Measurements from ENCODE around the gene GNA15.

Gene GNA15

GRCh38 chr19:3186891-3187661 lies 51.2 kb downstream of the GNA15 start:
- no peak overlapping the region for H3K27ac ChIP-seq (ENCODE audit: low read length)
- H4K20me1 ChIP-seq (ENCODE audit: insufficient read depth, low read length) = peaks cover 7% of the 10 kb centered on the region; the same call in 1 of the 2 replicates
- H3K9me2 ChIP-seq (replicated peaks; ENCODE audit: insufficient read depth, low read length) = no peaks in the 10 kb centered on the region
- peaks cover 63% of the 10 kb centered on the region for H3K79me2 ChIP-seq (ENCODE audit: low read length)
- H3K36me3 ChIP-seq (replicated peaks; ENCODE audit: insufficient read depth, low read length) = no peaks in the 10 kb centered on the region
- H3K4me3 ChIP-seq (ENCODE audit: low read length) = peak overlapping the region; percentile 97
- no peaks in the 10 kb centered on the region for H3F3A ChIP-seq (ENCODE audit: insufficient read depth, low read length)
- no peak for TF ChIP-seq EZH2 (optimal IDR thresholded peaks at IDR 0.05; ENCODE audit: low read depth, low read length)
- no peak for TF ChIP-seq CTCF (IDR thresholded peaks at IDR 0.05; ENCODE audit: low read length)
- no peak for TF ChIP-seq EZH2phosphoT487 (IDR thresholded peaks at IDR 0.05; ENCODE audit: low read length)
- peaks cover 9% of the 10 kb centered on the region for H3K4me1 ChIP-seq (ENCODE audit: low read length)
- peaks cover under 1% of the 10 kb centered on the region; the same call in 1 of the 2 replicates for H3K27me3 ChIP-seq (replicated peaks; ENCODE audit: insufficient read depth, low read length)
- H2AFZ ChIP-seq (ENCODE audit: low read length) = no peak overlapping the region
- H3K9ac ChIP-seq (ENCODE audit: low read length) = peak overlapping the region; percentile 90
- H3K9me3 ChIP-seq (replicated peaks; ENCODE audit: insufficient read depth, low read length) = no peaks in the 10 kb centered on the region
- DNase-seq = no peak
- H3K4me2 ChIP-seq (ENCODE audit: low read depth, low read length) = peak overlapping the region; percentile 76

DNA sequence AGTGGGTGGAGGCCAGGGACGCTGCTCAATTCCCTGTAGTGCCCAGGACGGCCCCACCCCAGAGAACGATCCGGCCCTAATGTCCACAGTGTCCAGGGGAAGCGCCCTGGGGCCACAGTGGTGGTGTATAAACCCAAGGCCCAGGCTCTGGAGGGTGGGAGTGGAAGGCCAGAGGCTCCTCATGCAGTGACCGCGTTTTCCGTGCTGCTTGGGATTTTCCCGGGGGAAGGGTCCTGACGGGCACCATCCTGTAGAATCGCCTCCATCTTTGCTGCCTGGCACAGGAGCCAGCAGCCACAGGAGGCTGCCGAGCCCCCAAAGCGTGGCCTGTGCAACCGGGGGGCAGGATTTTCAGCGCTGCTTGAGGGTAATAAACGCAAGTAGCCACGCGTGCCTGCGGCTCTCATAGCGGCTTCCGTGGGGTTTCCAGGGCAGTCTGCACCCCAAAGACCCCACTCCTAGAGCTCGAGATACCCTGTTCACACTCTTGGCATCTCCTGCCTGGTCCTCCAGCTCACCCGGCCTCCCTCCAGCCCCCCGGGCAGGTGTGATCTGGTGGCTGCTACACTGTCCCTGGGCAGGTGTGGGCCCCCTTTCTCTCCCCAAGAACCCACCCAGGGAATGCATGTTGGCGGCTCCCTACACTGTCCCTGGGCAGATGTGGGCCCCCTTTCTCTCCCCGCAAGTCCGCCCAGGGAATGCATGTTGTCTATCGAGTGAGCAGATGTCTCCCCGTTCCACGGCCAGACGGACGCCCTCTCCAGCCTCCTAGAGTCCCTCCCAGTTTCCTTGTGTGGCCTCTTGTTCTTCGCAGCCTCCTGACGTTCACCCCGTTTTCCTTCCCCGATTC lies 52.1 kb downstream of the GNA15 start:
- Histone ChIP-seq H3K4me3 (ENCODE audit: low read length) (no peak overlapping the region), H4K20me1 (ENCODE audit: insufficient read depth, low read length) (peaks cover 7% of the 10 kb centered on the region; the same call in 1 of the 2 replicates), H3F3A (ENCODE audit: insufficient read depth, low read length) (no peaks in the 10 kb centered on the region), H3K27me3 (replicated peaks; ENCODE audit: insufficient read depth, low read length) (no peaks in the 10 kb centered on the region), H2AFZ (ENCODE audit: low read length) (no peak overlapping the region), H3K27ac (ENCODE audit: low read length) (no peak overlapping the region), H3K9ac (ENCODE audit: low read length) (no peak overlapping the region; the same call in 1 of the 2 replicates), H3K4me1 (ENCODE audit: low read length) (peaks cover 9% of the 10 kb centered on the region), H3K36me3 (replicated peaks; ENCODE audit: insufficient read depth, low read length) (no peaks in the 10 kb centered on the region), H3K9me2 (replicated peaks; ENCODE audit: insufficient read depth, low read length) (no peaks in the 10 kb centered on the region), H3K4me2 (ENCODE audit: low read depth, low read length) (peak overlapping the region; percentile 76; the same call in 1 of the 2 replicates), H3K9me3 (replicated peaks; ENCODE audit: insufficient read depth, low read length) (no peaks in the 10 kb centered on the region), H3K79me2 (ENCODE audit: low read length) (peaks cover 70% of the 10 kb centered on the region)
- TF ChIP-seq CTCF (IDR thresholded peaks at IDR 0.05; ENCODE audit: low read length) = no peak
- DNase-seq = no peak

DNA sequence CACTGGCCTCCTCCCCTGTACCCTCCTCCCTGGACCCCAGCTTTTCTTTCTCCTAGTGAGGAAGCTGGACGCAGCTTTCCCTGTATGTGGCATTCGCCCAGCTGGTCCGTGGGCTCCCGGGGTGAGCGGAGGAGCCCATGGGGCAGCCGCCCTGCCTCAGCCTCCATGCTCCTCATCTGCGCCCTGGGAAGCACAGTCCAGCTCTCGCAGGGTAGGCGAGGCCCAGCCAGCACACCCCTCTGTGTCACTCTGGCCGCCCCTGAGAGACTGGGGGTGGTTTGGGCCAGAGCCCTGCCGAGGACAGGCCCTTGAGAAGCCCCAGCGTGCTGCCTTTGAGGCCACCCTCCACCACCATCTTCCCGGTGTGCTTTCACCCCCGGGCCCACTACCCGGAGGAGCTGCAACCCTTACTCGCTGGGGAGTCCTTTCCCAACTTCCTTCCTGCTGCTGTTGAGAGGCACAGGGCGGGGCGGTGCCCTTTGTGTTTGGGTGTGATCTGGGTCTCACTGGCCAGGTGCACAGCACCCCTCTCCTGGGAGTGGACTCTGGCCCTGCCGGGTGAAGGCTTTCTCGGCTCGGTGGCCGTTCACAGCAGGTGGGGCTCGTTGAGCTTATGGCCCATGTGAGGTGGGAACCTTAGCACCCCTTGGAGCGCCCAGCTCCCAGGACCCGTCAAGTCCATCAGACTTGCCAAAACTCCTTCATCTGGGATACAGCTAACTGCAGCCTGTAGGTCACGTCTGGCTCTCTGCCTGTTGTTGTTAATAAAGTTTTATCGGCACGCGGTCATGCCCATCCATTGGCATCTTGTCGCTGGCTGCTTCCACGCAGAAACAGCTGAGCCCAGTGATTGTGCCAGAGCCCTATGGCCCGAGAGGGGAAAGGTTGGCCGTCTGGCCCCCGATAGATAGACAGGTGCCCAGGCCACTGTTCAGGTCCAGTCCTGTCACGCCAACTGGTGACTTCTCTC lies 53.1 kb downstream of the GNA15 start:
- H3K9me2 ChIP-seq (replicated peaks; ENCODE audit: insufficient read depth, low read length) = no peaks in the 10 kb centered on the region
- no peaks in the 10 kb centered on the region for H3K36me3 ChIP-seq (replicated peaks; ENCODE audit: insufficient read depth, low read length)
- no peak overlapping the region for H3K27ac ChIP-seq (ENCODE audit: low read length)
- H3K4me3 ChIP-seq (ENCODE audit: low read length) = no peak overlapping the region
- no peaks in the 10 kb centered on the region for H3F3A ChIP-seq (ENCODE audit: insufficient read depth, low read length)
- H4K20me1 ChIP-seq (ENCODE audit: insufficient read depth, low read length) = peaks cover 7% of the 10 kb centered on the region; the same call in 1 of the 2 replicates
- H2AFZ ChIP-seq (ENCODE audit: low read length) = no peak overlapping the region
- H3K4me1 ChIP-seq (ENCODE audit: low read length) = peaks cover 9% of the 10 kb centered on the region
- no peak for DNase-seq
- no peaks in the 10 kb centered on the region for H3K27me3 ChIP-seq (replicated peaks; ENCODE audit: insufficient read depth, low read length)
- no peak overlapping the region for H3K4me2 ChIP-seq (ENCODE audit: low read depth, low read length)
- no peak overlapping the region for H3K9ac ChIP-seq (ENCODE audit: low read length)
- TF ChIP-seq EZH2phosphoT487 (IDR thresholded peaks at IDR 0.05; ENCODE audit: low read length) (no peak), EZH2 (optimal IDR thresholded peaks at IDR 0.05; ENCODE audit: low read depth, low read length) (no peak), CTCF (IDR thresholded peaks at IDR 0.05; ENCODE audit: low read length) (no peak)
- peaks cover 77% of the 10 kb centered on the region for H3K79me2 ChIP-seq (ENCODE audit: low read length)
- no peaks in the 10 kb centered on the region for H3K9me3 ChIP-seq (replicated peaks; ENCODE audit: insufficient read depth, low read length)
